Measurements from ENCODE around the gene SBNO2. TPM values are rescaled to one million over a fixed set of nuclear protein-coding genes. Genes with fewer than 3 reads are reported as not detected.

Gene SBNO2
- polyA plus RNA-seq, 1 of the 3 experiments (the other 2 are of a cell fraction): 18.3 TPM

GRCh38 chr19:1087813-1088415 is 86.2 kb downstream of the SBNO2 start:
- TF ChIP-seq USF1 (IDR thresholded peaks at IDR 0.05; ENCODE audit: borderline replicate concordance, low read depth): no peak
- TF ChIP-seq GATA2 (CRISPR knock-in tag; IDR thresholded peaks at IDR 0.05): no peak
- TF ChIP-seq NFIC (IDR thresholded peaks at IDR 0.05; ENCODE audit: borderline replicate concordance): no peak
- no peak for TF ChIP-seq MAX (IDR thresholded peaks at IDR 0.05; ENCODE audit: low read depth)
- no peak for TF ChIP-seq EZH2phosphoT487 (IDR thresholded peaks at IDR 0.05; ENCODE audit: borderline replicate concordance, low read depth)
- TF ChIP-seq FOXM1 (IDR thresholded peaks at IDR 0.05; ENCODE audit: low read depth): no peak
- TF ChIP-seq FOXJ3 (CRISPR knock-in tag; IDR thresholded peaks at IDR 0.05): no peak
- no peak overlapping the region for H3K27ac ChIP-seq (ENCODE audit: low read depth in 2 of 2, low read length in 1 of 2)
- peaks cover 0 to 3% of the 10 kb centered on the region in 2 experiments; a peak in 1 of 4 replicates for H3K4me1 ChIP-seq (ENCODE audit: control insufficient read depth in 1 of 2, insufficient read depth in 2 of 2, low read depth in 1 of 2, low read length in 1 of 2)
- H3K36me3 ChIP-seq (replicated peaks in 1 of 2; ENCODE audit: control insufficient read depth in 1 of 2, insufficient read depth in 2 of 2, low read length in 1 of 2): peaks cover 0 to 26% of the 10 kb centered on the region in 2 experiments
- peaks cover 4% of the 10 kb centered on the region; the same call in 1 of the 2 replicates for H3K79me2 ChIP-seq (ENCODE audit: insufficient read depth)
- no peak overlapping the region for H2AFZ ChIP-seq (ENCODE audit: low read depth)
- ChIA-PET POLR2A (no interaction called here), CTCF (interaction anchor here (4.1 kb wide), 1 partner anchor 25 kb away, joined by 16 read pairs; no protein-coding TSS in a partner anchor)
- H3K4me2 ChIP-seq: no peak overlapping the region
- no peak overlapping the region for H3K4me3 ChIP-seq (ENCODE audit: low read depth in 2 of 2, low read length in 1 of 2)
- no peaks in the 10 kb centered on the region for H3K9me2 ChIP-seq
- no peaks in the 10 kb centered on the region for H3K27me3 ChIP-seq (ENCODE audit: insufficient read depth)
- no peak overlapping the region for H3K9ac ChIP-seq
- 91% methylated on average over 20 of the region's 27 CpGs for WGBS (ENCODE audit: low lambda C conversion rate)
- no peak for DNase-seq
- no peaks in the 10 kb centered on the region for H4K20me1 ChIP-seq (ENCODE audit: insufficient read depth)
- H3K9me3 ChIP-seq: no peaks in the 10 kb centered on the region
- H3F3A ChIP-seq (replicated peaks; ENCODE audit: insufficient read depth): peaks cover 13% of the 10 kb centered on the region

- no peak overlapping the region for H3K27ac ChIP-seq (ENCODE audit: low read depth in 2 of 2, low read length in 1 of 2)
- no peak overlapping the region for H3K4me2 ChIP-seq
- no peaks in the 10 kb centered on the region for H3K9me2 ChIP-seq
- DNase-seq: no peak
- H3F3A ChIP-seq (replicated peaks; ENCODE audit: insufficient read depth): peaks cover 13% of the 10 kb centered on the region
- no peak overlapping the region for H2AFZ ChIP-seq (ENCODE audit: low read depth)
- CTCF ChIA-PET: interaction anchor here (1.4 to 2.0 kb wide), 2 partner anchors 15 to 134 kb away, joined by 5 read pairs; no protein-coding TSS in a partner anchor
- TF ChIP-seq EZH2phosphoT487 (IDR thresholded peaks at IDR 0.05; ENCODE audit: borderline replicate concordance, low read depth) (no peak), REST (IDR thresholded peaks at IDR 0.05; ENCODE audit: low read depth, low read length) (no peak), GABPA (IDR thresholded peaks at IDR 0.05; ENCODE audit: low read depth) (no peak), FOXJ3 (CRISPR knock-in tag; IDR thresholded peaks at IDR 0.05) (no peak), ZBTB33 (IDR thresholded peaks at IDR 0.05; ENCODE audit: borderline replicate concordance, low read depth) (no peak), CHD2 (IDR thresholded peaks at IDR 0.05; ENCODE audit: low read length, partially characterized antibody) (no peak), ELF1 (IDR thresholded peaks at IDR 0.05) (no peak), RAD21 (IDR thresholded peaks at IDR 0.05; ENCODE audit: low read length) (no peak)
- H3K4me3 ChIP-seq (ENCODE audit: low read depth in 2 of 2, low read length in 1 of 2): no peak overlapping the region
- no peaks in the 10 kb centered on the region for H3K79me2 ChIP-seq (ENCODE audit: insufficient read depth)
- 92% methylated on average over 13 of the region's 21 CpGs for WGBS (ENCODE audit: low lambda C conversion rate)
- H3K4me1 ChIP-seq (ENCODE audit: control insufficient read depth in 1 of 2, insufficient read depth in 2 of 2, low read depth in 1 of 2, low read length in 1 of 2): peaks cover 0 to 9% of the 10 kb centered on the region in 2 experiments; a peak in 2 of 4 replicates
- H3K9ac ChIP-seq: no peak overlapping the region
- H4K20me1 ChIP-seq (ENCODE audit: insufficient read depth): no peaks in the 10 kb centered on the region
- POLR2A ChIA-PET: no interaction called here
- H3K36me3 ChIP-seq (replicated peaks in 1 of 2; ENCODE audit: control insufficient read depth in 1 of 2, insufficient read depth in 2 of 2, low read length in 1 of 2): peaks cover 0 to 20% of the 10 kb centered on the region in 2 experiments
- no peaks in the 10 kb centered on the region for H3K9me3 ChIP-seq
- H3K27me3 ChIP-seq (ENCODE audit: insufficient read depth): no peaks in the 10 kb centered on the region
These were observed 87.5 kb downstream of the SBNO2 start for GRCh38 chr19:1086613-1087012.

All from SK-N-SH (cell line).